Cardiac muscle cell (in vitro differentiated cells and primary cell): Measurements from ENCODE around the gene PNMA1. TPM values are rescaled to one million over a fixed set of nuclear protein-coding genes. Genes with fewer than 3 reads are reported as not detected.
A peak's percentile ranks its signal among the peaks of the same experiment; 100 is the strongest.

ENCODE experiments used
- DNase-seq, 2 donors: peaks; one replicate each; pipeline versions ENCODE4 v3.0.0 to v3.0.0-alpha.2; 2010 to 2017; ENCODE audit warnings: low read depth in 1 of 2, low spot score in 1 of 2
- H3K27ac ChIP-seq: fragments of 200-600 bp; sonication (generic); 2 replicates; pipeline ENCODE4 v1.5.1; 2016
- H3K27me3 ChIP-seq: fragments of 200-600 bp; sonication (generic); 2 replicates; pipeline ENCODE4 v1.6.0; 2016; ENCODE audit warnings: control low read depth
- H3K36me3 ChIP-seq: fragments of 200-600 bp; sonication (generic); 2 replicates; pipeline ENCODE4 v1.5.1; 2016; ENCODE audit warnings: control low read depth
- H3K4me1 ChIP-seq: fragments of 200-600 bp; sonication (generic); 2 replicates; pipeline ENCODE4 v1.8.1; 2017; ENCODE audit warnings: low read depth, mild to moderate bottlenecking, mixed run types
- H3K4me3 ChIP-seq: fragments of 200-600 bp; sonication (generic); 2 replicates; pipeline ENCODE4 v1.5.1; 2016; ENCODE audit warnings: mild to moderate bottlenecking
- H3K9me3 ChIP-seq: fragments of 200-600 bp; sonication (generic); 2 replicates; pipeline ENCODE4 v1.5.1; 2017; ENCODE audit warnings: low read depth, mild to moderate bottlenecking, control low read depth
- CTCF ChIP-seq: IDR thresholded peaks from 2 replicates; pipeline ENCODE4 v1.5.1; 2012; ENCODE audit warnings: low read depth, mild to moderate bottlenecking, low read length
- polyA plus RNA-seq: library from polyadenylated mRNA; unstranded; fragments of >200 nt; fragmentation: Nextera tagmentation; extraction: Ambion mirVana; gene quantifications from 2 replicates; pipeline ENCODE4 v1.2.1, GENCODE V29; 2016
- total RNA-seq: library from RNA; depleted of rRNA; stranded (reverse); fragments of >200 nt; gene quantifications from 2 replicates; pipeline ENCODE4 v1.2.3, GENCODE V29; 2016

PNMA1 gene
- total and polyA plus RNA-seq, 2 experiments from 2014 or later: 39.9 to 77.4 TPM

- Histone ChIP-seq H3K27ac (no peak overlapping the region), H3K4me3 (no peak overlapping the region), H3K4me1 (peaks cover 42% of the 10 kb centered on the region), H3K36me3 (no peaks in the 10 kb centered on the region), H3K9me3 (no peaks in the 10 kb centered on the region), H3K27me3 (no peaks in the 10 kb centered on the region)
- TF ChIP-seq CTCF: no peak
- no peak for DNase-seq
Observed at GRCh38 chr14:73747379-73748211, 33.4 kb upstream of the PNMA1 start.

DNA sequence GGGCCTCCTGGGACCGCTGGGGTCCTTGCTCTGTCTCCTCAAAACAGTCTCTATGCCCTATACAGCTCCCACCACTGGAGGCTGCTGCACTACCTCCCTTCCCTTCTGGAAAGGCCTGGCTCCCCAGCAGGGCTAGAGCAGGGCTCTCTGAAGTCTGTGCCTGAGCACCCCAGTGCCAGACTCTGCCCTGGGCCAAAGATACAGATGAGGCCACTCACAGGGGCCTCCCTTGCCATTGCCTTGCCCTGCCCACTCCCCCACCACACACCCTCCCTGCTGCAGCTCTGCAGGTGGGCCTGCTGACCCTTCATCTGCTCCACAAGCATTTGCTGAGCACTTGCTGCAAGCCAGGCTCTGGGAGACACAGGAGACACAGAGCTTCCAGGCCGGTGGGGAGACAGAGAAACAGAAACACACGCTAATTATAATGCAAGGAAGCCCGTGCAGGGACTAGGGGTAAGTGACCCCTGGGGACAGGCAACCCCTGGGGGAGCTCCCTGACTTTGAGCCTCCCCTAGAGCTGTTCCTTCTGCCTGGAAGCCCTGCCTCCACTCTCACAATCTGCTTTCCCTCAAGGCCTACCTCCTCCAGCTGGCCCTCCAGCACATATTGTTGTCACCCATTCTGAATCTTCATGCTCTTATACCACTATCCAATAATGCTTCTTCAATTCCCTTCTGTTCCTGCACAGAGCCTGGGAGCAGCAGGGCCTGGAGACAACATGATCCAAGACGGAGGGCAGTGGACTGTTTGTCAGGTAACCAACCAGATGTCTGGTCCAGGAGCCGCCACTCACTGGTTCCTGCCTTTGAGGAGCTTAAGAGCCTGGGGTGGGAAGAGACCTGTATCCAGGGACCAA lies 32.6 kb upstream of the PNMA1 start:
- H3K27ac ChIP-seq: no peak overlapping the region
- DNase-seq: no peak

GRCh38 chr14:73745571-73746519 lies 31.7 kb upstream of the PNMA1 start:
- Histone ChIP-seq H3K27ac (no peak overlapping the region), H3K36me3 (no peaks in the 10 kb centered on the region), H3K4me3 (no peak overlapping the region), H3K27me3 (no peaks in the 10 kb centered on the region), H3K9me3 (no peaks in the 10 kb centered on the region), H3K4me1 (peaks cover 55% of the 10 kb centered on the region)
- no peak for DNase-seq
- TF ChIP-seq CTCF: no peak

More for the DNA sequence above, 32.6 kb upstream of the PNMA1 start:
- TF ChIP-seq CTCF: peak; percentile 23
- H3K9me3 ChIP-seq: no peaks in the 10 kb centered on the region
- no peaks in the 10 kb centered on the region for H3K36me3 ChIP-seq
- no peak overlapping the region for H3K4me3 ChIP-seq
- peaks cover 46% of the 10 kb centered on the region for H3K4me1 ChIP-seq
- H3K27me3 ChIP-seq: no peaks in the 10 kb centered on the region

DNA sequence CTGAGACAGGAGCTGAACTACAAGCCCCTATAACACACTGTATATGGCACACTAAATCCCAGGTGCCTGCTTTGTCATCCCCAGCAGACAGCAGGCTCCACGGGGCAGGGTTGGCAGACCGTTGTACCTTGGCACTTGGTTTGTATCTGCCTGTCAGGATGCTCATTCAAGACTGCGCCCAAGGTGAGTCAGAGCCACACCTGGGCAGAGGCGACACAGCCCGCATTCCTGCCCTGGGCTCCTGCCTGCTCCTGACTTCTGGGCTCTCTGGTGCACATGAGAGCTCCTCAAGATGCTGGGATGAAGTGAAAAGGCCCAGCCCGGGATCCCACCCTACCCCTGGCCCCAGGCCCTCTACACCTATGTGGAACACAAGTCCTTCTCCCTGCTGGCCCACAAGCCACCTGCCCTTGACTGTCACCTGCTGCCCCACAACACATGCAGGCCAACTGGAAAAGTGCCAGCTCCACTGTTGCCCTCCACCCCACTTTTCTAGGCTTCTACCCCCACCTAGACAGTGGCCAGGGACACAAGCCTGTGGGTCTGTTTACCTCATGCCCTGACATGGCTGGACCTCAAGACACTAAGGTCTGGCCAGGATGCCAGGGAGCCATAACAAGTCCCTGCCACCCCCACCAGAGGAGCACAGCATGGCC lies 30.8 kb upstream of the PNMA1 start:
- H3K4me3 ChIP-seq: no peak overlapping the region
- H3K9me3 ChIP-seq: no peaks in the 10 kb centered on the region
- H3K4me1 ChIP-seq: peaks cover 56% of the 10 kb centered on the region
- H3K27me3 ChIP-seq: no peaks in the 10 kb centered on the region
- no peaks in the 10 kb centered on the region for H3K36me3 ChIP-seq
- H3K27ac ChIP-seq: no peak overlapping the region
- no peak for TF ChIP-seq CTCF
- no peak for DNase-seq
